Mesothelial cell of epicardium (in vitro differentiated cells): ENCODE data around the gene RCL1. TPM values are rescaled to one million over a fixed set of nuclear protein-coding genes. Genes with fewer than 3 reads are reported as not detected.
"Not testable (repeated sequence)": the region's sequence is repeated elsewhere in the genome, so short reads cannot be mapped to it uniquely, and the experiment has no call there.

ENCODE experiments used
- DNase-seq, 2 experiments: peaks; one replicate each; pipeline ENCODE4 v3.0.0; 2021; ENCODE audit warnings: low spot score in 2 of 2; ENCODE audit not compliant: unreplicated experiment in 2 of 2
- H3K27ac Mint-ChIP-seq: 2 replicates; pipeline ENCODE4 v1.8.0; 2021; ENCODE audit warnings: mixed read lengths
- H3K27me3 Mint-ChIP-seq: 2 replicates; pipeline ENCODE4 v1.8.0; 2021; ENCODE audit warnings: low read depth, mixed read lengths
- H3K36me3 Mint-ChIP-seq: 2 replicates; pipeline ENCODE4 v1.8.0; 2021; ENCODE audit warnings: mixed read lengths
- H3K4me1 Mint-ChIP-seq: 2 replicates; pipeline ENCODE4 v1.8.0; 2021; ENCODE audit warnings: mixed read lengths
- H3K4me3 Mint-ChIP-seq: 2 replicates; pipeline ENCODE4 v1.8.0; 2021; ENCODE audit warnings: mild to moderate bottlenecking, moderate library complexity, mixed read lengths
- H3K9me3 Mint-ChIP-seq: 2 replicates; pipeline ENCODE4 v1.8.0; 2021; ENCODE audit warnings: mixed read lengths
- CTCF ChIP-seq: fragments of 200-600 bp; sonication (generic); IDR thresholded peaks from one replicate; pipeline ENCODE4 v1.5.0; 2021; ENCODE audit warnings: antibody characterized with exemption; ENCODE audit not compliant: unreplicated experiment
- total RNA-seq: library from RNA; stranded (reverse); gene quantifications from 3 replicates; pipeline ENCODE4 v1.2.1, GENCODE V29; 2021

The RCL1 gene
- total RNA-seq, 1 donor from 2014 or later = 21.2 TPM

DNA sequence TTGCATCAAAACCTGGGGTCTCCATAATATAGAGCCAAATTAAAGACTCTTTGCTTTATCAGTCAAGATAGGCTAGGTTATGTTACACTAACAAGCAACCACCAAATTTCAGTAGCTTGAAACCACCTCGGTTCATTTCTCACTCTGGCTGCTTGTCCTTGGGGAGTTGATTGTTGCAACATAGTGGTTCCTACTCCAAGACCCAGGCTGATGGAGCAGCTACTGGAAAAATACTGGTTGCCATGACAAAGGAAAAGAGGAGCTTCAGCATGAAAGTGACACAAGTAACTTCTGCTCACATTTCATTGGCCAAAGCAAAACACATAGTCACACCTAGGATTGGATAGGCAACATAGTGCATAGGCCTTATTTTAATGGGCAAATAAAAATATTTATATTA is 18.5 kb upstream of the RCL1 start:
- no peak overlapping the region for H3K4me3 Mint-ChIP-seq
- H3K27me3 Mint-ChIP-seq = no peaks in the 10 kb centered on the region
- no peak for DNase-seq
- no peaks in the 10 kb centered on the region for H3K4me1 Mint-ChIP-seq
- no peak for TF ChIP-seq CTCF
- no peaks in the 10 kb centered on the region for H3K9me3 Mint-ChIP-seq
- no peaks in the 10 kb centered on the region for H3K36me3 Mint-ChIP-seq
- H3K27ac Mint-ChIP-seq = no peak overlapping the region

GRCh38 chr9:4774958-4775357 is 17.8 kb upstream of the RCL1 start:
- not testable (repeated sequence) for H3K4me3 Mint-ChIP-seq, H3K27ac Mint-ChIP-seq, H3K27me3 Mint-ChIP-seq, DNase-seq, H3K36me3 Mint-ChIP-seq, H3K4me1 Mint-ChIP-seq, H3K9me3 Mint-ChIP-seq

DNA sequence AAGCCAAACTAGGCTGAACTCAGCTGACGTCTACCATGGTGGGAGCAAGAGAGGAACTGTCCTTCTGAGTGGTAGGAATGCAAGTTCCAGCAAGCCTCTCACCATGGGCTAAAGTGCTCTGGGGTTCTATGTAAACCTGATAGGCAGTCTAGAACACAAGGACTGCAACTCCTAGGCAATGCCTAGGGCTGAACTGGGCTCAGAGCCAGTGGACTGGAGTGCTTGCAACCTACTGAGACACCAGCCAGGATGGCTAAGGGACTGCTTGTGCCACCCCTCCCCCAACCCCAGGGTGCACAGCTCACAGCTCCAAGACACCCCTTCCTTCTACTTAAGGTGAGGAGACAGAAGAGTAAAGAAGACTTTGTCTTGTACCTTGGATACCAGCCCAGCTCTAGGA is 12.1 kb upstream of the RCL1 start:
- H3K27me3 Mint-ChIP-seq = no peaks in the 10 kb centered on the region
- no peaks in the 10 kb centered on the region for H3K36me3 Mint-ChIP-seq
- H3K4me3 Mint-ChIP-seq = no peak overlapping the region
- no peak for DNase-seq
- H3K9me3 Mint-ChIP-seq = no peaks in the 10 kb centered on the region
- H3K27ac Mint-ChIP-seq = no peak overlapping the region
- no peaks in the 10 kb centered on the region for H3K4me1 Mint-ChIP-seq
- TF ChIP-seq CTCF = no peak

- no peak for DNase-seq
- Mint-ChIP-seq H3K4me3 (no peak overlapping the region), H3K9me3 (no peaks in the 10 kb centered on the region), H3K4me1 (no peaks in the 10 kb centered on the region), H3K27me3 (no peaks in the 10 kb centered on the region), H3K36me3 (no peaks in the 10 kb centered on the region), H3K27ac (no peak overlapping the region)
- no peak for TF ChIP-seq CTCF
Measured at GRCh38 chr9:4781408-4781807, 11.3 kb upstream of the RCL1 start.

- H3K4me3 Mint-ChIP-seq, H3K9me3 Mint-ChIP-seq, H3K27me3 Mint-ChIP-seq, DNase-seq, H3K27ac Mint-ChIP-seq, H3K36me3 Mint-ChIP-seq, H3K4me1 Mint-ChIP-seq: not testable (repeated sequence)
Measured at GRCh38 chr9:4783191-4783590, 9.6 kb upstream of the RCL1 start.

GRCh38 chr9:4784403-4784802 is 8.3 kb upstream of the RCL1 start:
- Mint-ChIP-seq H3K4me1 (no peaks in the 10 kb centered on the region), H3K36me3 (no peaks in the 10 kb centered on the region), H3K27me3 (peaks cover 1% of the 10 kb centered on the region), H3K27ac (no peak overlapping the region), H3K4me3 (no peak overlapping the region), H3K9me3 (no peaks in the 10 kb centered on the region)
- no peak for TF ChIP-seq CTCF
- DNase-seq = no peak

DNA sequence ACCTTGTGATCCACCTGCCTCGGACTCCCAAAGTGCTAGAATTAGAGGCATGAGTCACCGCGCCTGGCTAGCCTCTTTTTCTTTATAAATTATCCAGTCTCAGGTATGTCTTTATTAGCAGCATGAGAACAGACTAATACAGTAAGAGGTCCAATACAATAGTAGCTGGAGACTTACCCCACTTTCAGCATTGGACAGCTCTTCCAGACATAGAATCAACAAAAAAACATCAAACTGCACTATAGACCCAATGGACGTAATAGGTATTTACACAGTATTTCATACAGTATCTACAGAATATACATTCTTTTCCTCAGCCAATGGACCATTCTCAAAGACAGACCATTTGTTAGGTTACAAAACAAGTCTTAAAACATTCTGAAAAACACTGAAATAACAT is 6.1 kb upstream of the RCL1 start:
- Mint-ChIP-seq H3K27me3 (peaks cover 1% of the 10 kb centered on the region), H3K4me3 (no peak overlapping the region), H3K36me3 (no peaks in the 10 kb centered on the region), H3K4me1 (no peaks in the 10 kb centered on the region), H3K9me3 (no peaks in the 10 kb centered on the region), H3K27ac (no peak overlapping the region)
- DNase-seq = no peak
- TF ChIP-seq CTCF = no peak
